Left ventricle myocardium inferior (tissue), 1 donor: ENCODE measurements around the gene CUL9. TPM values are rescaled to one million over a fixed set of nuclear protein-coding genes. Genes with fewer than 3 reads are reported as not detected.
A peak's percentile ranks its signal among the peaks of the same experiment; 100 is the strongest.

ENCODE experiments used
- DNase-seq: peaks from one replicate; pipeline ENCODE4 v3.0.0-alpha.2; 2020
- H3K27ac ChIP-seq: fragments of 200-600 bp; replicated peaks from 2 replicates; pipeline ENCODE4 v1.8.0; 2021
- H3K27me3 ChIP-seq: fragments of 200-600 bp; 2 replicates; pipeline ENCODE4 v1.8.0; 2021; ENCODE audit warnings: low read depth
- H3K36me3 ChIP-seq: fragments of 200-600 bp; 2 replicates; pipeline ENCODE4 v1.8.0; 2021
- H3K4me1 ChIP-seq: fragments of 200-600 bp; 2 replicates; pipeline ENCODE4 v1.8.0; 2021
- H3K4me3 ChIP-seq: fragments of 200-600 bp; 2 replicates; pipeline ENCODE4 v1.8.0; 2021; ENCODE audit warnings: mild to moderate bottlenecking, moderate library complexity
- H3K9me3 ChIP-seq: fragments of 200-600 bp; replicated peaks from 2 replicates; pipeline ENCODE4 v1.8.0; 2021
- intact Hi-C: fragments of 100-400 bp; cut with micrococcal nuclease; formaldehyde crosslinking; loops from one replicate; pipeline ENCODE4 v1.11.0; 2022
- total RNA-seq: library from RNA; stranded (reverse); fragmentation: NEBNext Ultra II Directional; extraction: Animal tissue kit (Norgen Biotek cat#: 25700); gene quantifications from one replicate; pipeline ENCODE4 v1.2.1, GENCODE V29; 2021
- TF ChIP-seq, protein P1 (sequence below): fragments of 200-600 bp; IDR thresholded peaks from 2 replicates; pipeline ENCODE4 v1.8.0; 2021; ENCODE audit warnings: antibody characterized with exemption, mild to moderate bottlenecking, borderline replicate concordance
- donor health status: DM: no; HTN: yes; CAD: no; lungs with severe emphysema.

CUL9 gene
- total RNA-seq, 1 donor from 2014 or later = 14.7 TPM

DNA sequence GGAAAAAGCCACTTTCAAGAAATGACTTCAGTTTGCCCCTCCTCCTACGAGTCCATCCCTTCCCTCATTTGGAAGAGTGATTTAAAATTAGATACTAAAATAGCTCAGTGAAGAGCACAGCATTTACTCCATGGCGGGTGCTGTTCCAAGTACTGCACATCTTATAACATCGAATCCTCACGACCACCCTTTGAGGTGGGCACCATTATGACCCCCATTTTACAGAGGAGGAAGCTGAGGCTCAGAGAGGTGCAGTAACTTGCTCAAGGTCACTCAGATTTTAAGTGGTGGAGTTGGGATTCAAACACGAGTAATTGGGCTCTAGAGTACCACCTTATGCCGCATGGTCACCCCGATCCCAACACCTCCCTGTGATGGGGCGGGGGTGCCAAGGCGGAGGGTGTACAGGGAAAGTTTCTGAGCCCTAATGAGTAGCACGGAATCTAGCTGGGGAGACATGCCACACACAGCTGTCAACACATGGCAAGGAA is 86.8 kb downstream of the CUL9 start:
- no peaks in the 10 kb centered on the region for H3K36me3 ChIP-seq
- intact Hi-C loops = loop anchor here (10.0 kb wide), 1 partner anchor 76 kb away; no protein-coding TSS in a partner anchor
- peaks cover 35% of the 10 kb centered on the region for H3K4me1 ChIP-seq
- DNase-seq = no peak
- peak overlapping the region; percentile 51 for H3K4me3 ChIP-seq
- H3K9me3 ChIP-seq = no peaks in the 10 kb centered on the region
- peaks cover 33% of the 10 kb centered on the region for H3K27me3 ChIP-seq
- TF ChIP-seq, protein P1, sequence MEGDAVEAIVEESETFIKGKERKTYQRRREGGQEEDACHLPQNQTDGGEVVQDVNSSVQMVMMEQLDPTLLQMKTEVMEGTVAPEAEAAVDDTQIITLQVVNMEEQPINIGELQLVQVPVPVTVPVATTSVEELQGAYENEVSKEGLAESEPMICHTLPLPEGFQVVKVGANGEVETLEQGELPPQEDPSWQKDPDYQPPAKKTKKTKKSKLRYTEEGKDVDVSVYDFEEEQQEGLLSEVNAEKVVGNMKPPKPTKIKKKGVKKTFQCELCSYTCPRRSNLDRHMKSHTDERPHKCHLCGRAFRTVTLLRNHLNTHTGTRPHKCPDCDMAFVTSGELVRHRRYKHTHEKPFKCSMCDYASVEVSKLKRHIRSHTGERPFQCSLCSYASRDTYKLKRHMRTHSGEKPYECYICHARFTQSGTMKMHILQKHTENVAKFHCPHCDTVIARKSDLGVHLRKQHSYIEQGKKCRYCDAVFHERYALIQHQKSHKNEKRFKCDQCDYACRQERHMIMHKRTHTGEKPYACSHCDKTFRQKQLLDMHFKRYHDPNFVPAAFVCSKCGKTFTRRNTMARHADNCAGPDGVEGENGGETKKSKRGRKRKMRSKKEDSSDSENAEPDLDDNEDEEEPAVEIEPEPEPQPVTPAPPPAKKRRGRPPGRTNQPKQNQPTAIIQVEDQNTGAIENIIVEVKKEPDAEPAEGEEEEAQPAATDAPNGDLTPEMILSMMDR = no peak
- H3K27ac ChIP-seq = peak overlapping the region; percentile 86

DNA sequence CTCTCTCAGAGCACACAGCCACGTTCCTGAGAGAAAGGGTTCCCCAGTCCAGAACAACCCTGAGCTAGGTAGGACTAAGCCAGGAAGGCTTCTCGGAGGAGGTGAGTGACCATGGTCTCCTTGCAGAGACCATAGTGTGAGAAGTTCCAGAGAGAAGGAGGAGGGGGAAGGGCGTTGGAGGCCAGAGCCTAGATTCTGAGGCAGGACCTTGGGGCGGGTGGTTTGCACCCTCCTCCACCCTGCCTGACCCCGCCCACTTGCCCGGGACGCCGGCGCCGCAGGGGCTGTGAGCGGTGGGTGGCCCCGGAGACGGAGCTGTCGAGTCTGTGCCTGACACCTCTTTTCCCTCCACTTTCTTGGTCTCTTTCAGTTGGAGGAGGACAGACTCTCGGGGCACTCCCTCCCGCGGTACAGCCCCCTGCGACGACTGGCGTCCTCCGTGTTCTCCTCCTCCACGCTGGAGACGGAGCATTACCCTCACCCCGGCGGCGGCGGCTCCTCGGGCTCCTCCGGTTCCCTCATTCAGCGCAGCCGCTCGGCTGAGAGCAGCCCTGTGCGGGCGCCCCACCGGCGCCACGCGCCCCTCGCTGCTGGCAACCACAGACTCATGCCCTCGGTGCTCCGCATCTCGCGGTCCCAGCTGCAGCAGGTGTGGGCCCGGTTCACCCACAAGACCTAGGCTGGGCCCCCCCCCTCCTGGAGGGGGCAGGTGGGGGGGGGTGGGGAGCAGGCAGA is 87.4 kb downstream of the CUL9 start:
- peak overlapping the region; percentile 51 for H3K4me3 ChIP-seq
- H3K27ac ChIP-seq = peak overlapping the region; percentile 86
- peaks cover 39% of the 10 kb centered on the region for H3K27me3 ChIP-seq
- TF ChIP-seq, protein P1 = no peak
- H3K4me1 ChIP-seq = peaks cover 35% of the 10 kb centered on the region
- H3K9me3 ChIP-seq = no peaks in the 10 kb centered on the region
- H3K36me3 ChIP-seq = no peaks in the 10 kb centered on the region
- intact Hi-C loops = loop anchor here (10.0 kb wide), 1 partner anchor 75 kb away; no protein-coding TSS in a partner anchor
- no peak for DNase-seq

- DNase-seq = no peak
- TF ChIP-seq, protein P1 = no peak
- peaks cover 57% of the 10 kb centered on the region for H3K27me3 ChIP-seq
- peak overlapping the region; percentile 50 for H3K27ac ChIP-seq
- H3K36me3 ChIP-seq = no peaks in the 10 kb centered on the region
- H3K4me1 ChIP-seq = peaks cover 50% of the 10 kb centered on the region
- no peaks in the 10 kb centered on the region for H3K9me3 ChIP-seq
- H3K4me3 ChIP-seq = no peak overlapping the region
- intact Hi-C loops = no loop called here
These were observed 89.3 kb downstream of the CUL9 start for GRCh38 chr6:43271103-43271815.

DNA sequence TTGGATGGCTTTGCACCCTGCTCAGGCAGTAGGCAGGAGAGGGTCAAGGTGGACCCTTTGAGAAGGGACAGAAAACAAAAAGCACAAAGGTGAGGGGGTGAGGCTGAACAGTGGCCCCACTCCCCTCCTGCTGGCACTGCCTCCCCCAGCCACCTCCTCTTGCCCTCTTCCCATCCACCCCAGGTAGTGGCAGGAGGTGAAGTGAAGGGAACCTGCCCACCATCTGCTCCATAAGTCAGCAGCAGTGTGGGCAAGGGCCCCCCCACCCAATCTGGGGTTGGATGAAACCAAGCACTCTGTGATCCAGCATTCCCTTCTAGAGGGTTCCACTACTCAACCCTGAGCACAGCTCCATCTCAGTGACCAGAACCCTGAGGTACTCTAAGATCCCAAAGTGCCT is 89.9 kb downstream of the CUL9 start:
- intact Hi-C loops = no loop called here
- H3K4me3 ChIP-seq = no peak overlapping the region
- H3K4me1 ChIP-seq = peaks cover 52% of the 10 kb centered on the region
- no peaks in the 10 kb centered on the region for H3K36me3 ChIP-seq
- no peak overlapping the region for H3K27ac ChIP-seq
- peaks cover 64% of the 10 kb centered on the region for H3K27me3 ChIP-seq
- no peaks in the 10 kb centered on the region for H3K9me3 ChIP-seq
- TF ChIP-seq, protein P1 = no peak
- DNase-seq = no peak

- DNase-seq = no peak
- Histone ChIP-seq H3K9me3 (no peaks in the 10 kb centered on the region), H3K4me3 (no peak overlapping the region), H3K27me3 (peaks cover 65% of the 10 kb centered on the region), H3K27ac (no peak overlapping the region), H3K4me1 (peaks cover 35% of the 10 kb centered on the region), H3K36me3 (no peaks in the 10 kb centered on the region)
- TF ChIP-seq, protein P1 = no peak
- intact Hi-C loops = no loop called here
These were observed 91.7 kb downstream of the CUL9 start for GRCh38 chr6:43273707-43274106.

Other genes starting within 250 kb of the CUL9 start
- gene GNMT, start 221.4 kb upstream of the CUL9 start, total RNA-seq = 0.77 TPM
- 28.9 TPM for gene PEX6, start 203.0 kb upstream of the CUL9 start, total RNA-seq
- 32.7 TPM for gene PPP2R5D, start 197.6 kb upstream of the CUL9 start, total RNA-seq
- gene MEA1, start 168.2 kb upstream of the CUL9 start, total RNA-seq = 32.6 TPM
- 108 TPM for gene KLHDC3, start 167.9 kb upstream of the CUL9 start, total RNA-seq
- 24.8 TPM for gene RRP36, start 160.6 kb upstream of the CUL9 start, total RNA-seq
- 7.0 TPM for gene CUL7, start 128.3 kb upstream of the CUL9 start, total RNA-seq
- 94.9 TPM for gene MRPL2, start 122.8 kb upstream of the CUL9 start, total RNA-seq
- gene KLC4, start 122.6 kb upstream of the CUL9 start, total RNA-seq = 36.1 TPM
- 2.6 TPM for gene PTK7, start 105.9 kb upstream of the CUL9 start, total RNA-seq
- 61.8 TPM for gene SRF, start 10.9 kb upstream of the CUL9 start, total RNA-seq
- 27.7 TPM for gene DNPH1, start 47.3 kb downstream of the CUL9 start, total RNA-seq
- 0.27 TPM for gene TTBK1, start 61.3 kb downstream of the CUL9 start, total RNA-seq
- gene SLC22A7, start 116.1 kb downstream of the CUL9 start, total RNA-seq = not detected
- 42.3 TPM for gene CRIP3, start 126.6 kb downstream of the CUL9 start, total RNA-seq
- 12.5 TPM for gene ZNF318, start 187.5 kb downstream of the CUL9 start, total RNA-seq
- 11.7 TPM for gene ABCC10, start 245.3 kb downstream of the CUL9 start, total RNA-seq